Left forelimb (tissue), 1 donor: Measurements from ENCODE around the gene SETBP1.

Source experiments
- DNase-seq: peaks from one replicate; pipeline ENCODE4 v3.0.0-alpha.2; 2018; ENCODE audit warnings: low spot score

The SETBP1 gene

GRCh38 chr18:44937960-44938719, 257.5 kb downstream of the SETBP1 start:
- DNase-seq: no peak

- no peak for DNase-seq
These were observed 258.3 kb downstream of the SETBP1 start for GRCh38 chr18:44938720-44939665.

- no peak for DNase-seq
These were observed 260.8 kb downstream of the SETBP1 start for GRCh38 chr18:44941516-44941915.

DNA sequence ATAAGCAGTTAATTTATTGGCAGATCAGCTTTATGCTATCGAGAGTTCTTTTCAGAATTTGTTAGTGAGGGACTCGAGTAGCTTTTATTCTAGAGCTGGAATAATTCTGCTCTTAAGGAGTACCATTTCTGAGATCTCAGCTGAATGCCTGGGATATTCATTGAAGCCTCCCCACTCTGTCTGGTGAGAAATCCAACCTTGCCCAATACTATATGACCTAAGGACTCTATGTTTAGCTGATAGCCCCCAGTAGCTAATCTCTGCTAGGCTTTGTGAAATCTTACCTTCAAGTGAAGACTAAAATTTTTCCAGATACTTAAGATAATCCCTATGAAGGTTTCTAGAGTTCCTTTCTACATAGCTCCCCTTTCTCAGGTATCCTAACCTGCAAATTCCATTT, 261.4 kb downstream of the SETBP1 start:
- no peak for DNase-seq

GRCh38 chr18:44943311-44943881, 262.7 kb downstream of the SETBP1 start:
- DNase-seq: no peak

- no peak for DNase-seq
These were observed 263.8 kb downstream of the SETBP1 start for GRCh38 chr18:44944461-44944860.

DNA sequence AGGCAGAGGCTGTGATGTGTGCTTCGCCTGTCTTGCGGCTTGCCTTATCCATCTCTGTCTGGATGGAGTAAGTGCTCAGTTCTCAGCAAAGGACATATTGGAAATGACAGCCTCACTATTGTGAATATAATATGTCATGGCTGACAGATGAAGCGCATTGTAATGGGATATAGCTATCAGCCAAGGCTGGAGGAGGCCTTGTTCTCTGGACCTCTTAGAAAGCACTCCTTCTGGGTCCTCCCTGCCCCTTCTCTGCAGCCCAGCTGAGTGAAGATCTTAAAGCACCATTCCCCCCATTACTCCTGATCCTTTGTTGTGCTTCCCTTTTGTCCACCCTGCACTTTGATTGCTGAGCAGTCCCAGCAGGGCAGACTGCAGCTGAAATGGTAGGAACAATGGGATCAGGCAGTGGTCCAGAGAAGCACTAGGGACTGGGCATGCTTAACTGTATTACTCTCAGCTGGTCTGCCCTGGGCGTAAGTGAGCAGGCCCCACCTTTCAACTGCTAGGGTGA, 265.3 kb downstream of the SETBP1 start:
- DNase-seq: no peak

DNA sequence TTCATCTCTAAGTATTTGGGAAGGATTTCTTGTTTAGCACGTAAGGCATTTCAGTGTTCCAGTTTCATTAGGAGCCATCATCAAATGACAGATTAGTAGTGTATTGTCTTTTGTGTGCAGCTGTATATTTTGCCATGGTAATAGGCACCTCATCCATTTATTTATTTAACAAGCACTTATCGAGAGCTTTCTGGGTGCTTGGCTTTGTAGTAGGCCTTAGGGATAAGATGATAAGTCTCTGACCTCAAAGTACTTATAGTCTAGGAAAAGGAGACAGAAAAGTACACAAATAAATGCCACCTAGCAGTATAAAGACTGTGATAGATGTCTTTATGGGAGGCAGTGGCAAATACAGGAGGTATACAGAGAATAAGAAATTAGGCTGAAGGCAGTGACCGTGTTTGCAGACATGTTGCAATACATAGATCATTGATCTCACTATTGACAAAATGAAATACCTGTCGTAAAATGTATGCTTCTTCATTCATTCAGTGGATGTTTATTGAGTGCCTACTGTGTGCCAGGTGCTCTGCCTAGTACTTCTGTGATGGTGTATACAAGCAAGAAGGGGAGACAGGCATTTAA, 265.9 kb downstream of the SETBP1 start:
- DNase-seq: no peak

DNA sequence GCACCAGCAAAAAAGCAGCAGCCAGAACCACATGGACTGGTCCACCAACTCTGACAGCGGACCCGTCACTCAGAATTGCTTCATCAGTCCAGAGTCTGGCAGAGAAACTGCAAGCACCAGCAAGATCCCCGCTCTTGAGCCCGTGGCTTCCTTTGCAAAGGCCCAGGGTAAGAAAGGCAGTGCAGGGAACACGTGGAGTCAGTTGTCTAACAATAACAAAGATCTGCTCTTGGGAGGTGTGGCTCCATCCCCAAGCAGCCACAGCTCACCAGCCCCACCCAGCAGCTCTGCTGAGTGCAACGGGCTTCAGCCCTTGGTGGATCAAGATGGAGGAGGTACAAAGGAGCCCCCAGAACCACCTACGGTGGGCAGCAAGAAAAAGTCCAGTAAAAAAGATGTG, 269.3 kb downstream of the SETBP1 start:
- no peak for DNase-seq

- no peak for DNase-seq
These were observed 270.1 kb downstream of the SETBP1 start for GRCh38 chr18:44950685-44951195.

DNA sequence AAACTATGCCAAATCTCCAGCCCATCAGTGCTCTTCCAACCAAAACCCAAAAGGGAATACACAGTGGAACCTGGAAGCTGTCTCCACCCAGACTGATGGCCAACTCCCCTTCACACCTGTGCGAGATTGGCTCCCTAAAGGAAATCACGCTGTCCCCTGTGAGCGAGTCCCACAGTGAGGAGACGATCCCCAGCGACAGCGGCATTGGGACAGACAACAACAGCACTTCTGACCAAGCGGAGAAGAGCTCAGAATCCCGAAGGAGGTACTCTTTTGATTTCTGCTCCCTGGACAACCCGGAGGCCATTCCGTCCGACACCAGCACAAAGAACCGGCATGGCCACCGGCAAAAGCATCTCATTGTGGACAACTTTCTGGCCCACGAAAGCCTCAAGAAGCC, 271.1 kb downstream of the SETBP1 start:
- no peak for DNase-seq

DNA sequence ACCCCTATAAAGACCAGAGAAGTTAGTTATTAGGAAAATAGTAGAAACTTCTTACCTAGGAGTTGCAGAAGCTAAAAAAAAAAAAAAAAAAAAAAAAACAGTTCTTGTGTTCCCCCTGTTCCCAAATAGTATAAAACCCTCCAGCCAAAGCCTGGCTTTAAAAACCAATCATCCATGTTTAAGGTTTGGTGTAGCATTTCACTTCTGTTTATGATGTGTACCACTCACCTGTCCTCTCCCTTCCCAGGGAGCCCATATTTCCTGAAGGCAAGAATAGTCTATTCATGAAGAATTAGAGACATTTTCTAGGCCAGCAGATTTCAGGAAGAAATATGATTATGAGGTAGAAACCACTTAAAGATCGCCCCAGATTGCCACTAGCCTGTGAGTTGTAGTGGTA, 273.6 kb downstream of the SETBP1 start:
- no peak for DNase-seq

GRCh38 chr18:44955825-44956224, 275.1 kb downstream of the SETBP1 start:
- DNase-seq: no peak

DNA sequence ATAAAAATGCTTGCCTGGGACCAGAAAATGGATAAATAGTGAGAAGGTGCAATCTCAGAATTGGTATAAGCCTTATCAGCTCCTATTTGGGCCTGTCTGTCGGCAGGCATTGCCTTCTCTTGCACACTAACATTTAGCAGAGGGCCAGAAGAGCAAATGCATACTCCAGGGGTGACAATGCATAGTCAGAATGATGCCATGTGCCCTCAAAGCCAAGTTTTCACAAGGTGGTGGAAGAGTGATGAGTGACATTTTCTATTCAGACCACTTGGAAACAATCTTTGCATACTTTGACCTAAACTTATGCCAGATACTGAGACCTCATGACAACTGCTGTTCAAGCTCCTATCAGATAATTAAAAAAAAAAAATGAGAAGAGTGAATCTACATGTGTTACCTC, 276.3 kb downstream of the SETBP1 start:
- DNase-seq: no peak

DNA sequence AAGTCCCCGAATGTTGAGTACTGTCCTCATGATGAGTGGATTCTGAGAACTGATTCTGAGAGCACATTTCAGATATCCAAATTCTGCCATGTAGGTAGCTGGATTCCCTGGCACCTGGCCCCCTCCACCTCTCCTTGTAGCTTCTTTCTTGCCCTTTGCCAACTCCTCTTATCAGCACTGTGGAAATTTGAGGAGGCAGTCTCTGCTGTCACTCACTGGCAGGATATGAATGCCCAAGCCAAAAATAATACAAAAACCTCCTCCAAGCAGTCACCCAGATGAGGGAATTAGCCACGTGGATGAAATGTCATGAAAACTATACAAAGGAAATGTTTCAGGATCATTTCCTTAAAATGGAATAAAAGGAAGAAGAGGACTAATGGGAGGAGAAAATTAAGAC, 276.8 kb downstream of the SETBP1 start:
- DNase-seq: no peak

- DNase-seq: no peak
These were observed 277.4 kb downstream of the SETBP1 start for GRCh38 chr18:44958040-44958439.

DNA sequence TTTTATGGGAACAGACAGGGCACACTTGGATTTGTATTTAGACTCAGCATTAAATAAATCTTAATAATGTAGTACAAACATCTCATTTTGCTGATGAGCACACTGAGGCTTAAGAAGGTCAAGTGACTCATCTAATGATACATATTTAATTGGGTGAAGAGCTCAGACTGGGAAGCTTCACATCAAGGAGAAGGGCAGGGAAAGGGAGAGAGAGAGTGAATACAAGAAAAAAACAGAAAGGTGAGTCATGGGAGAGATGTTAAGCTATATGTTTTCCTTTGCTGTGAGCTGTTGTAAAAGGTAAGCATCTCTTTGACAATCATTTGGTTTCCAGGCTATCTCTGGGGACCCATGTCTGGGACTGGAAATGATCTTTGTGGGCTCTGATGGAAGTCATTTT, 277.8 kb downstream of the SETBP1 start:
- DNase-seq: no peak

DNA sequence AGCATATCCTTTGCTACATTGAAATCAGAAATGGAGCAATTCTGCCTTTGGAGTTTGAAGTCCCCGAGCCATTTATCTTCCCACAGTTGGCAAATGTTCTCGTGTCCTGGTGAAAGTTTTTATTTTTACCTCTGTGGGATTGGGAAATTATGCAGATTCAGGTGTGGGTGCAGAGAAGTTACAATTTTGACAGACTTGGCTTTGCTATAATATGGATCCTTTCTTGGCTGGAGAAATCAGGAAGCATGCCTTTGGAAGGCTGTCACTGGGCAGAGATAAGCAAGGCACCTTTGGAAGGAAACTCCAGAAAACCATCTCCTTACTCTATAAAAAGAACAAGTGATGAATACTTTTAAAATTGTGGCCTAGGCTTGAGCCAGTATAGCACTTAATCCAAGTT, 278.3 kb downstream of the SETBP1 start:
- DNase-seq: no peak

DNA sequence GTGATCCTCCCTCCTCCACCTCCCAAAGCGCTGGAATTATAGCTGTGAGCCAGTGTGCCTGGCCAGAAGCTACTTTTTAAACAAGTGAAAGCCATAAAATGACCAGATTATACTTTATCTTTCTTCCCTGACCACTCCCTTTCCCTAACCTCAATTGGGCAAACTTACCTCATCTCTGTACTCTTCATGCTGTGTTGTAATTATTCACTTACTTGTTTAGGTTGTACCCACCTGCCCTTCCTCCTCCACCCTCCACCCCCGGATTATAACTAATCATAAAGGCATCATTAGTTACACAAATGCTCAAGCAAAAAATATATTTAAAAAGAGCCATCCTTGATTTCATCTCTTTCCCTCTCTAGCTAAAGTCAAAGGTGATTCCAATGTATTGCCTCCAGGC, 279.9 kb downstream of the SETBP1 start:
- DNase-seq: no peak

GRCh38 chr18:44961288-44961995, 280.8 kb downstream of the SETBP1 start:
- no peak for DNase-seq

DNA sequence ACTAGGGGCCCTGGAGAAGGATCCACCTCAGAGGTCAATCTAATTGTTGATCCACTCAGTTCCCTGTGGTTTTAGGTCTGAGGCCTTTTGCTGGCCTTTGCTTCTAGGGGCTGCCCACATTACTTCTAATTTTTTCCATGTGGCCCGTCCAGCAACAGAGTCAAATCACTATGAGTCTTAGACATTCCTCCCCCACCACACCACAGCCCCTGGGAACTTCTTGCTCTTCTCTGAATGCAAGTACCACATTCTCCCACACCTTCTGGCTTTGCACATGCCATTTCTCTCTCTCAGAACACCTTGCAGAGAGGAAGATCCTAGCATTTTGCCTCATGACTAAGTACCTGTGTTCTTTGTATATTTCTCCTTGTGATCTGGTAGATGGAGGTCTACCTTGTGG, 286.9 kb downstream of the SETBP1 start:
- no peak for DNase-seq
